Smooth muscle cell (in vitro differentiated cells): ENCODE results near the gene NSFL1C. TPM values are rescaled to one million over a fixed set of nuclear protein-coding genes. Genes with fewer than 3 reads are reported as not detected.

Experiments
- DNase-seq: peaks from one replicate; lab custom pipeline; 2025; ENCODE audit not compliant: unreplicated experiment; lab: John Stamatoyannopoulos, UW
- H2AFZ ChIP-seq: fragments of 200-600 bp; sonication (generic); 2 replicates; pipeline ENCODE4 v1.6.0; 2016; ENCODE audit warnings: antibody characterized with exemption, low read depth, mild to moderate bottlenecking
- H3F3A ChIP-seq: fragments of 200-600 bp; sonication (generic); 2 replicates; pipeline ENCODE4 v1.6.0; 2017; ENCODE audit warnings: antibody characterized with exemption, low read depth
- H3K27ac ChIP-seq: fragments of 200-600 bp; sonication (generic); 2 replicates; pipeline ENCODE4 v1.5.1; 2016; ENCODE audit warnings: low read depth, mild to moderate bottlenecking
- H3K27me3 ChIP-seq: fragments of 200-600 bp; sonication (generic); 2 replicates; pipeline ENCODE4 v1.6.1; 2016; ENCODE audit warnings: low read depth, mild to moderate bottlenecking
- H3K36me3 ChIP-seq: fragments of 200-600 bp; sonication (generic); 2 replicates; pipeline ENCODE4 v1.5.1; 2016; ENCODE audit warnings: low read depth
- H3K4me1 ChIP-seq: fragments of 200-600 bp; sonication (generic); 2 replicates; pipeline ENCODE4 v1.5.1; 2016; ENCODE audit warnings: low read depth
- H3K4me2 ChIP-seq: fragments of 200-600 bp; sonication (generic); 2 replicates; pipeline ENCODE4 v1.6.0; 2016; ENCODE audit warnings: mild to moderate bottlenecking
- H3K4me3 ChIP-seq: fragments of 200-600 bp; sonication (generic); 2 replicates; pipeline ENCODE4 v1.5.1; 2016; ENCODE audit warnings: mild to moderate bottlenecking
- H3K79me2 ChIP-seq: fragments of 200-600 bp; sonication (generic); 2 replicates; pipeline ENCODE4 v1.6.0; 2016; ENCODE audit warnings: low read depth, mild to moderate bottlenecking
- H3K9ac ChIP-seq: fragments of 200-600 bp; sonication (generic); 2 replicates; pipeline ENCODE4 v1.6.0; 2016; ENCODE audit warnings: low read depth
- H3K9me3 ChIP-seq: fragments of 200-600 bp; sonication (generic); replicated peaks from 2 replicates; pipeline ENCODE4 v1.5.1; 2016; ENCODE audit warnings: low read depth
- H4K20me1 ChIP-seq: fragments of 200-600 bp; sonication (generic); 2 replicates; pipeline ENCODE4 v1.6.0; 2016; ENCODE audit warnings: low read depth
- WGBS: methylation state at CpG from one replicate; pipeline ENCODE4 v1.1.7; 2016; ENCODE audit warnings: low lambda C conversion rate; 5-methylcytosine and 5-hydroxymethylcytosine counted together
- polyA plus RNA-seq: library from polyadenylated mRNA; unstranded; fragments of >200 nt; fragmentation: Nextera tagmentation; extraction: Ambion mirVana; gene quantifications from 2 replicates; pipeline ENCODE4 v1.2.1, GENCODE V29; 2016
- total RNA-seq: library from RNA; depleted of rRNA; stranded (reverse); fragments of >200 nt; gene quantifications from 2 replicates; pipeline ENCODE4 v1.2.3, GENCODE V29; 2014
- TF ChIP-seq, protein P1 (sequence below): fragments of 200-600 bp; sonication (generic); IDR thresholded peaks from 2 replicates; pipeline ENCODE4 v1.5.1; 2017; ENCODE audit warnings: borderline replicate concordance, mild to moderate bottlenecking, antibody characterized with exemption; ENCODE audit not compliant: insufficient read depth, poor library complexity, severe bottlenecking

The NSFL1C gene
- total and polyA plus RNA-seq, 2 experiments from 2014 or later = 31.8 to 82.9 TPM

DNA sequence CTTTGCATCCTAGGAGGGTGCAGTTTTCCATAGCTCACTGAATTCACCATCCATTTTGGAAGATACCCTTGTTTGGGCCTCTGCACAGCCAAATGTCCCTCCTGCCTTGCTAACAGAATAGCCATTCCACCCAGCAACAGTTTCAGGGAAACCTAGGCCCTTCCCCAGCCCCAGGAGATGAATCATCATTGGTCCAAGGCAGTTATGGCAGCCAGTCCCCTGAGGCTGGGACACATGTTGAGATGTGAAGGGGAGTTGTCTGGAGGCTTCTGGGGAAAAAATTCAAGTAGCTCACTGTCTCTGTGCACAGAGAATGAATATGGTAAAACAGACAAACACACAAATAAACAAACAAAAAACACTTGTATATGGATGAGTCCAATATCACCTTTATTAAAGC lies 41.9 kb upstream of the NSFL1C start:
- TF ChIP-seq, protein P1, sequence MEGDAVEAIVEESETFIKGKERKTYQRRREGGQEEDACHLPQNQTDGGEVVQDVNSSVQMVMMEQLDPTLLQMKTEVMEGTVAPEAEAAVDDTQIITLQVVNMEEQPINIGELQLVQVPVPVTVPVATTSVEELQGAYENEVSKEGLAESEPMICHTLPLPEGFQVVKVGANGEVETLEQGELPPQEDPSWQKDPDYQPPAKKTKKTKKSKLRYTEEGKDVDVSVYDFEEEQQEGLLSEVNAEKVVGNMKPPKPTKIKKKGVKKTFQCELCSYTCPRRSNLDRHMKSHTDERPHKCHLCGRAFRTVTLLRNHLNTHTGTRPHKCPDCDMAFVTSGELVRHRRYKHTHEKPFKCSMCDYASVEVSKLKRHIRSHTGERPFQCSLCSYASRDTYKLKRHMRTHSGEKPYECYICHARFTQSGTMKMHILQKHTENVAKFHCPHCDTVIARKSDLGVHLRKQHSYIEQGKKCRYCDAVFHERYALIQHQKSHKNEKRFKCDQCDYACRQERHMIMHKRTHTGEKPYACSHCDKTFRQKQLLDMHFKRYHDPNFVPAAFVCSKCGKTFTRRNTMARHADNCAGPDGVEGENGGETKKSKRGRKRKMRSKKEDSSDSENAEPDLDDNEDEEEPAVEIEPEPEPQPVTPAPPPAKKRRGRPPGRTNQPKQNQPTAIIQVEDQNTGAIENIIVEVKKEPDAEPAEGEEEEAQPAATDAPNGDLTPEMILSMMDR = no peak
- no peaks in the 10 kb centered on the region for H3K79me2 ChIP-seq
- no peak overlapping the region for H3K4me3 ChIP-seq
- no peak for DNase-seq
- no peaks in the 10 kb centered on the region for H4K20me1 ChIP-seq
- peaks cover 12% of the 10 kb centered on the region for H3K27me3 ChIP-seq
- no peaks in the 10 kb centered on the region for H3F3A ChIP-seq
- no peaks in the 10 kb centered on the region for H3K4me1 ChIP-seq
- H3K36me3 ChIP-seq = no peaks in the 10 kb centered on the region
- H3K9ac ChIP-seq = no peak overlapping the region
- no peak overlapping the region for H2AFZ ChIP-seq
- H3K4me2 ChIP-seq = no peak overlapping the region
- no peak overlapping the region for H3K27ac ChIP-seq
- no peaks in the 10 kb centered on the region for H3K9me3 ChIP-seq

DNA sequence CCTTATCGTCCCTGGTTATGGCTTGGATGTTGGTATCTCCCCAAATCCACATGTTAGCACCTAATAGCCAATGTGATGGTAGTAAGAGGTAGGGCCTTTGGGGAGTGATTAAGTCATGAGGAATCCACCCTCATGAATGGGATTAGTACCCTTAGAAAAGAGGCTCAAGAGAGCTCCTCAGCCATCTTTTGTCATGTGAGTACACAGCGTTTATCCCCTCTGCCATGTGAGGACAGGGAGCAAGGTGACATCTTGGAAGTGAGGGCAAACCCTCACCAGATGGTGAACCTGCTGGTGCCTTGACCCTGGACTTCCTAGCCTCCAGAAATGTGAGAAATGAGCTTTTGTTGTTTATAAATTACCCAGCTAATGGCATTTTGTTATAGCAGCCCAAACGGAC lies 40.6 kb upstream of the NSFL1C start:
- H3K9me3 ChIP-seq = no peaks in the 10 kb centered on the region
- TF ChIP-seq, protein P1 = no peak

DNA sequence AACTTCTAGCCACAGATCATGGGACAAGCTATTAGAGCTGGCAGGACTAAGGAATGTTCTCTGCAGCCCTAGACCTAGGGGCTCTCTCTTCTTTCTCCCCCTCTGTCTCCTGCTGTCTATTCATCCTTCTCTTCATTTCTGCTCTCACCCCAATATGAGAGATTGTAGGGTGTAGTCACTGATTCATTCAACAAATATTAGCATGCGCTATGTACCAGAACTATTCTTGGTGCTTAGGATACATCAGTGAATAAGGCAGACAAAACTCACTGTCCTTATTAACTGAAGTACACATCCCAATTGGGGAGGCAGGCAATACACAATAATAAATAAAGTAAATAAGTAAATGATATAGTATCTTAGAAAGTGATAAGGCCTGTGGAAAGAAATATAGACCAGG lies 39.2 kb upstream of the NSFL1C start:
- no peak for DNase-seq
- H2AFZ ChIP-seq = no peak overlapping the region
- H3K27ac ChIP-seq = no peak overlapping the region
- H3K36me3 ChIP-seq = no peaks in the 10 kb centered on the region
- H3K4me2 ChIP-seq = no peak overlapping the region
- H3K9me3 ChIP-seq = no peaks in the 10 kb centered on the region
- TF ChIP-seq, protein P1 = no peak
- no peak overlapping the region for H3K9ac ChIP-seq
- no peaks in the 10 kb centered on the region for H3F3A ChIP-seq
- H3K27me3 ChIP-seq = peaks cover 5% of the 10 kb centered on the region
- no peaks in the 10 kb centered on the region for H3K4me1 ChIP-seq
- 97% methylated on average over 1 of the region's 1 CpG for WGBS
- no peaks in the 10 kb centered on the region for H3K79me2 ChIP-seq
- H3K4me3 ChIP-seq = no peak overlapping the region
- no peaks in the 10 kb centered on the region for H4K20me1 ChIP-seq

More for the DNA sequence above, 40.6 kb upstream of the NSFL1C start:
- Histone ChIP-seq H2AFZ (no peak overlapping the region), H3K4me1 (no peaks in the 10 kb centered on the region), H3K4me3 (no peak overlapping the region), H3K9ac (no peak overlapping the region), H3K27ac (no peak overlapping the region), H3K79me2 (no peaks in the 10 kb centered on the region), H3F3A (no peaks in the 10 kb centered on the region), H3K27me3 (peaks cover 12% of the 10 kb centered on the region), H3K36me3 (no peaks in the 10 kb centered on the region), H4K20me1 (no peaks in the 10 kb centered on the region), H3K4me2 (no peak overlapping the region)
- WGBS = 72% methylated on average over 3 of the region's 3 CpGs
- no peak for DNase-seq

DNA sequence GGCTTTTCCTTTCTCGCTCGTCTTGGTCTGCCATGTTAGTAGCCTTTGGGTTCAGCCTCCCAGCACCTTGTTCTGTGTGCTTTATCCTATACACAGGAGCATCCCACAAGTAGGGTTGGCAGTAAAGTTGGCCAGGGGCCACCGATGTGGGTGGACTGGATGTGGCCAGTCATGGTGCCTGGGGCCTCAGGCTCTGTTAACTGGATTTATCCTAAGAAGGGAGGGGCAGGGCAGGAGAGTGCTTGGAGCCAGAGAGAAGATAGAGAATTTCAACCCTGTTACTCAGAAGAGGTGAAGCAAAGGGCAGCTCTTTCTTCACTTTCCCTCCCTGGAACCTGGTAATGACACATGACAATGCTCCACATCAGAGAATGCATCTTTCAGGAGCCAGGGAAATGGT lies 38.7 kb upstream of the NSFL1C start:
- Histone ChIP-seq H3K79me2 (no peaks in the 10 kb centered on the region), H3K4me1 (no peaks in the 10 kb centered on the region), H3K9ac (no peak overlapping the region), H3K4me3 (no peak overlapping the region), H3K4me2 (no peak overlapping the region), H3K27ac (no peak overlapping the region), H3K36me3 (no peaks in the 10 kb centered on the region), H3K9me3 (no peaks in the 10 kb centered on the region), H3K27me3 (peaks cover under 1% of the 10 kb centered on the region), H4K20me1 (no peaks in the 10 kb centered on the region), H3F3A (no peaks in the 10 kb centered on the region), H2AFZ (no peak overlapping the region)
- 65% methylated on average over 3 of the region's 3 CpGs for WGBS
- DNase-seq = no peak
- TF ChIP-seq, protein P1 = no peak
